Activated T-cell treated with anti-CD3 and anti-CD28 coated beads, Interleukin-2, amount 50 U/mL, for 48 hours (primary cell): Measurements from ENCODE around the gene ATP12A.

Experiments
- DNase-seq, 2 experiments: peaks; one replicate each; pipeline ENCODE4 v3.0.0-alpha.2; 2020

Gene ATP12A

DNA sequence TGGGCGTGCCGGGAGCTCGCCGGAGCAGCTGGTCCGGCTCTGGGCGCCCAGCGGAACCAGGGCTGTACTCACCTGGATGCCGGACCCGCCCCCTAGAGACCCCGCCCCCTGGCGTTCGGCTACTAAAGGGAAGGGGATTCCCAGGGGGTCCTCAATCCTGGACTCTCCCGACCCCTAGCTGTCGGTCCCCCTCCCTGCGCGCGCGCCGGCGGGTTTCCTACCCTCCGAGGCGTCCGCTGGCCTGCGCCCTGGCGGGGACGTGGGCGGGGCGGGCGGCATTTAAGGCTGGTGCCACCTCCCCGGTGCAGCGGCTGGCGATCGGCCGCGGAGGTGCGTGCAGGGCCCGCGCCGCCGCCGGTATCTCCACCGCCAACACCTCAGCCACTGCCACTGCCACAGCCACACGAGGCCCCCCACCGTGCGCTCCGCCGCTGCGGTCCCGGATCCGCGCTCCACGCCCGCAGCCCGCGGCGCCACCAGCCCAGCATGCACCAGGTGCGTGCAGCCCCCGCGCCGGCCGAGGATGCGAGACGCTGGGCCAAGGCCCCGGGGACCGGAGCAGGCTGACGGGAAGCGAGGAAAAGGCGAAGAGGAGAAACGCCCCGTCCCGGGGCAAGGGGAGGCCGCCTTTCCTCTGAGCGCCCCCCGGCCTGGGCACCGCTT lies at the start of gene ATP12A:
Gene ATP12A, plus strand, starts transcription at position 151 of the 663 bp plus-strand sequence. Its CDS starts 336 bp downstream, at position 487.
- peak; percentile 48 to 63 for DNase-seq

DNA sequence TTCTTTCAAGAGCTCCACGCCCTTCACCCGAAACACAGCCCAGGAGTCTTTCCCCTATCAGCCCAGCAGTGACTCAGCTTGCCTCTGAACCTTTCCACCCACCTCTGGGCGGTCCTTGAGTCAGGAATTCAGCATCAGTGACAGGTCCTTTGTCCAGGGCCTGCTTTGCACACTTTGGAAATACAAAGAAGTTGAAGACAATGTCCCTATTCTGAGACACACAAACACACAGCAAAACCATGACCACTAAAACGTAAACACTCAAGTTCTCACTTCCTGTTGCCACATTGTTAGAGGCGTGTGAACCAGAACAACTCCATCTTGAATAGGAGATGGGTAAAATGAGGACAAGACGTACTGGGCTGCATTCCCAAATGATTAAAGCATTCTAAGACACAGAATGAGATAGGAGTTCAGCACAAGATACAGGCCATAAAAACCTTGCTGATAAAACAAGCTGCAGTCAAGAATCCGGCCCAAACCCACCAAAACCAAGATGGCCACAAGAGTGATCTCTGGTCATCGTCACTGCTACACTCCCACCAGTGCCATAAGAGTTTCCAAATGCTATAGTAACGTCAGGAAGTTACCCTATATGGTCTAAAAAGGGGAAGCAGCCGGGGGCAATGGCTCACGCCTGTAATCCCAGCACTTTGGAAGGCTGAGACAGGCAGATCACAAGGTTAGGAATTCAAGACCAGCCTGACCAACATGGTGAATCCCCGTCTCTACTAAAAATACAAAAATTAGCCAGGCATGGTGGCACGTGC lies 49.2 kb upstream of the ATP12A start:
- no peak for DNase-seq

DNA sequence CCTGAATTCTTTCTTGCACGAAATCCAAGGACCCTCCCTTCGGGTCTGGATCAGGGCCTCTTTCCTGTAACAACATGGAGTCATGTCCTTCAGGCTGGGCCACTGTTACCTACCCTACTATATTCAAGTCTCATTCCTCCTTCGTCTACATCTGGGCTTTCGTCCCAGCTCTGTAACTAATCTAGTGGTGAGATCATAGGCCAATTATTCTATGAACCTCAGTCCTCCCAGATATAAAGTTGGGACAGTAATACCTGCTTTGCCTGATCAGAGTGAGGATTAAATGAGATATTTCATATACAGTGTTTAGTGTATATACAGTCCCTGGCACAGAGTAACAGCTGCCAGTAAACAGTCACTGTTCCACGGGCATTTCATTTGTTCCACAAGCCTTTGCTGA lies 48.3 kb upstream of the ATP12A start:
- DNase-seq = no peak

DNA sequence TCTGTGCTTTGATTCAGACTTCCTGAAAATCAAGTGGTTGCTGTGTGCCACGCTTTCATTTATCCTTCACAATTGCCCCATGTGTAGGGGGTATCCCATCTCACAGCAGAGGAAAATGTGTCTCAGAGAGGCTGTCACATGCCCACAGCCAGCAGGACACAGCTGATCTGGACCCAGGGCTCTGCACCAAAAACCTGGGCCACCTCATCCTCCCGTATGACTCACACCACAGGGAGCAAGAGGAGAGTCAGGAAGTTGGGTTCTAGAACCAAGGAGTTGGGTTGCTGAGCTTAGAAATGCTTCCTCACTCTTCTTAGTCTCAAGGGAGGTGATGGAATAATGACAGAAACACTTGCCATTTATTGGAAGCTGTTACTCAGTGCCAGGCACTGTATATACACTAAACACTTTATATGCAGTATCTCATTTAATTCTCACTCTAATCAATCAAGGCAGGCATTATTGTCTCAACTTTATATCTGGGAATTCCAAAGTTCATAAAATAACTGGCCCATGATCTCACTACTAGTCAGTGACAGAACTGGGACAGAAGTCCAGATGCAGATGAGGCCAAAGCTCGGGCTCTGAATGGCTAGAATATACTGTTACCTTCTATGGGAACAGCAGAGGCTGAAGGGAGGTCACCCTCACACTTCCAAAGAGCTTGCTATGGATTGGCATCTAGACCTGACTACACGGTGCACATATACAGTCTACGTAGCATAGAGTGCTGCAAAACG lies 47.7 kb upstream of the ATP12A start:
- no peak for DNase-seq

DNA sequence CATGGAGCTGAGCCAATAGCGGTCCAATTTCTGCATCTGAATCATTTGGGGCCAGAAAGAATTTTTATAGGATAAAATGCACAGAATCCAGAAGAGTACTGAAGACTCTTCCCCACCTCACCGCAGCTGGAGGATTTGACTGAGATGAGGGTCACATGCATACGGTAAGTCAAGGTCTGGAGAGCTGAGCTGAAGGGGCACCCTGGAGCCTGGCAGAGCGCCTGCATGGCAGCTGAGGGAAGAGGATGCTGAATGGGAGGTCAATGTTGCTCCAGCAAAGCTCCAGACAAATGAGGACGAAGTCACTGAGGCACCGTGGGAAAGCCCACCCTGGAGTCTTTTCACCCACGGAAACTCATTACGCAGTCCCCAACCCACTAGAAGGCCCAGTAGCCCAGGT lies 43.4 kb upstream of the ATP12A start:
- no peak for DNase-seq

DNA sequence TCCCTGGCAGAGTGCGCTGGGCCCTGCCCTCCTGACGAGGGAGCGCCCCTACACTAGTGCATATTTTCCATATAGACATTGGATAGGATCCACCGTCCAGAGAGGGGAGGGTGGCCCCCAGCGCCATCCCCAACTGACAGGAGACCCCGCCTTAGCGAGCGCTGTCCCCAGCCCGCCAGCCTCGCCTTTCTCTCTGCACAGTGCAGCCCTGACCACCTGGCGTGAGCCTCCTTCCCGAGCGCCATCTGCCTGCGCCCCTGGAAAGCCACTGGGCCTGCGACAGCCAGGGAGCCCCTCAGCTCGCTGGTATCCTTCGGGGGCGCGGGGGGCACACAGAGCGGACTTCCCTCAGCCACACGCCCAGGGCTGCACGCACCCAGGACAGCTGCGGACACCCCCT lies 42.1 kb upstream of the ATP12A start:
- no peak for DNase-seq

DNA sequence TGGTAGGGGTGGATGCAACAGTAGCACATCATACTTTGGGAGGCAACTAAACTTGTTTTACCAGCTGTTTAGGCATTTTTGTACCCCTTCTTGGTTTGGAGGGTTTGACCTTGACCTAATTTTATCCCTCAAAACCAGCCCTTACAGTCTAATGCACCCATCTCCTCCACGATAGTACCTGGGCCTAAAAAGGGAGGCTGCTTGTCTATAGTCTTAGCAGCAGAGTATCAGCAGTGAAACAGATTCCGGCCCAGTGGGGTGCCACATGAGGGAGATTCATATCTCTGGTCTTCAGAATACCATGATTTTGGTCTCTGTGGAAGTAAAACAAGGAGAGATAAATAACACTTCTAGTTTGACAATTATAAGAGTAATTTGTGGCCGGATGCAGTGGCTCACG lies 39.5 kb upstream of the ATP12A start:
- DNase-seq = no peak

DNA sequence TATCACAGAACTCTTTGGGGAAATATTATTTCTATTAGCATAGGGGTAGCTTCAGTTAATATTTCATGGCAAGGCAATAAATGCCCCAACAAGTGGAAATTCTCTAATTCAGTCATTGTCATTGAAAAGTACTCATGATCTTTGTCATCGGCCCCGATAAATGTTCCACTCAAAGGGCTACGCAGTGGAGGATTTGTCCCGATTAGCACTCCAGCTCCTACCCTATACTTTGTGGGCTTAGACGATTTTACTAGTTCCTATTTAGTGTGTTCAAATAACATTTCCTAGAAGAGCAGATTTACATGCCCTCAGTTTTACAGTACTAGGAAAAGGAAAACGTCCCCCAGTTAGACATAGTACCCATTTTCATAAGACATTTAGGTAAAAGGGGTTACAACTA lies 38.0 kb upstream of the ATP12A start:
- no peak for DNase-seq

DNA sequence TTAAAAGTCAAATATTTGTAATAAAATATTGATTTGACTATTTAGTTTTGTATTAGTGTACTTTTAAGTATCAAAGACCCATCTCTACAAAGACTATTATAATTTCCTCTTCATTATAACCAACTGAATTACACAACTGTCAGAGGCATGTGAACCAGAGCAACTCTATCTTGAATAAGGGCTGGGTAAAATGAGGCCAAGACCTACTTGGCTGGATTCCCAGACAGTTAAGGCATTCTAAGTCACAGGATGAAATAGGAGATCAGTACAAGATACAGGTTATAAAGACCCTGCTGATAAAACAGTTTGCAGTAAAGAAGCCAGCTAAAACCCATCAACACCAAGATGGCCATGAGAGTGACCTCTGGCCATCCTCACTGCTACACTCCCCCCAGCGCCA lies 36.2 kb upstream of the ATP12A start:
- DNase-seq = no peak

DNA sequence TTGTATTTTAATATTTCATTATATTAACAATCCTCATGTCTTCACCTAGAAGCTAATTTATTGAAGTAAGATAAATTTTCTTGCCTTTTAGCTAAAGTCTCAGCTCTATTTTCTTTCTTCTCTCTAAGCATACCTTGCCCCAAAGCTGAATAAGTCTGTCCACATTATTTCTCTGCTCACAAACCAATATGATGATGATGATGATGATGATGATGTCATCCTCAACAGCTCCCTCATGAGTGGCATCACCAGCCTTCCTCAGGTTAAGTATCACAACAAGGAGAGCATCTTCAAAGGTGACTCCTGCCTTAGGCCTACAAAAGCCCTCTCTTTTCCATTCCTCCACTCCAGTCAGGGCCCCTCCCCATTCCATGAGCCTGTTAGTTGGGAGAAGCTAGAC lies 31.9 kb upstream of the ATP12A start:
- DNase-seq = no peak

DNA sequence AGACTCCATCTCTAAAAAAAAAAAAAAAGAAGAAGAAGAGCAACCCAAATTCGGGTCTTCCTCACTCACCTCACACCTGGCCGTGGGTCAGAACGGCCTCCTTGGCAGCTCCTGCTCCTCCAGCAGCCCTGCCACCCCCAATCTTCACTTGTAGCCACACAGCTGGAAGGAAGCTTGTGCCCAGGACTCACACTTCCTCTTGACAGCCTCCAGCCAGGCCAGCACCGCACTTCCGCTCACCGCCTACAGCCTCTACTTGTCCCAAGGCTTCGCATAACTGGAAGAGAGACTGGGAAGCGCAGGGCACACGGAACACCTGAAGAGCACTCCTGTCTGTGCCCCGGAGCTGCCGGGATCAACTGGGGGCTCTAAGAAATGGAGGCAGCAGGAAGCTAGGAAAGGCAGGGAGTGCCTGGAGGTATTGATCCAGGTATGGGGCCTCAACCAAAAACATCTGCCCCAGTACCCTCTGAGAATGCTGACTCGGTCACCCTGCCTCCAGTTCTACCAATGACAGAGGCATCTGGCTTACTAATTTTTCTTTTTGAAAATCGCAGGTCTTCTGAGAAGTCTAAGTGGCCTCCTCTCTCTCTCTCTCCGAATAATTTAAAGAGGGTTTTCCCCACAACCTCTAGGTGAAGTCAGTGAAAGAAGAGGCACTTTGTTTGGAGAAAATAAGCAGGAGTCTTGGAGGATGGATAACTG lies 31.1 kb upstream of the ATP12A start:
- DNase-seq = peak in 1 of 2 experiments; percentile 28

DNA sequence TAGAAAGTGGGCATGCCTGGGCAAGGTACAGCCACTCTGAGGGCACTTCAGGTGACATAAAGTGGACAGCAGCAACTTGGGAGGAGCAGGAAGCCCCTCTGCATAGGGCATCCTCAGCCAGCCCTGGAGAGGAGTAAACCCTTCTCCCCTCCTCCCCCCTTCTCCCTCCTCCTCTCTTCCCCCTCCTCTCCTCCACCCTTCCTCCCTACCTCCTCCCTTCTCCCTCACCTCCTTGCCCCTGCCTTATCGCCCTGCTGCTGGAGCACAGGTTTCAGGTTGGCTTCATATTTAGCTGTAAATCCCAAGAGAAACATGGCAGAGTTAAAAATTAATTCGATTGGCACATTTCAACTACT lies 30.5 kb upstream of the ATP12A start:
- DNase-seq = no peak

DNA sequence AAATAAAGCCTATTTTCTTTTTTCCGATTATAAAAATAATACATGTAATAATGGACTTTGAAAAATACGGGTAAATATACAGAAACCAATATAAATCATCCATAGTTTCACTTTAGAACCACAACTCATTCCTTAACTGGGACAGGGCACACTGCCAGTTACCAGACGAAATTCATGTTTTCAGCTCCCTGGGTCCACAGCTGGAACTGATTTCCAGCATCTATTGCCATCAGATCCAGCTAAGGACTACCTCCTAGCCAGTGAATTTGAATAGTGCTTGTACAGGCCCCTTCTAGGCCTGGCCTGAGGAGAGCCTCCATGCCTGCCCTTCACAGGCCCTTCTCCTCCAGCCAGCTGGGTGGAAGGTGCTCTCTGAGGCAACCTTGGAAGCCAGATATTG lies 30.0 kb upstream of the ATP12A start:
- DNase-seq = no peak

DNA sequence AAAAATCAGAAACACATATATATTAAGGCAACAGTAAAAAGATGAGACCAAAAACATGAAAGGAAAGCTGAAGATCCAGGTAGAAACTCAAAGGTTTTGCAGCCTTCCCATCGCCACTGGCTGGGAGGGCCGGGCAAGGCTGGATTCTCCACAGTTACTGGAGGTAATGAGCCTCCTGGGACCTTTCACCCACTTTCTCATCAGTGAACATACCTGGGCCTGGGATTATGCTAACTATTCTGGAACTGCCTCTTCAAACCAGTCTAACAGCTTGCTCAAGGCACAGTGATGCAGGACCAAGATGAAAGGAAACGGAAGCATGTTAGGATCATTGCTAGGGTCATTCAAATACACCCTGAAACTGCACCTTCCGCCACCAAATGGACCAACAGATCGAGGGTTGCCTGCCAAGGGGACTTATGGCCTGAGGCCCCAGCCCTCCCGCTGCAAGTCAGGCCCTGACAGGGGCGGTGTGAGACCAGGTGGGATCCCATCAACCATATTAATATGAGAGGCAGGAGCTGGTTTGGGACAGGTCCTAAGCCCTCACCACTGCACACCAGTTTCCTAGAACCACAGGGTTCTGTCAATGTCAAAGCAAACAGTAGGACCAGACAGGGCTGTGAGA lies 28.4 kb upstream of the ATP12A start:
- DNase-seq = no peak

DNA sequence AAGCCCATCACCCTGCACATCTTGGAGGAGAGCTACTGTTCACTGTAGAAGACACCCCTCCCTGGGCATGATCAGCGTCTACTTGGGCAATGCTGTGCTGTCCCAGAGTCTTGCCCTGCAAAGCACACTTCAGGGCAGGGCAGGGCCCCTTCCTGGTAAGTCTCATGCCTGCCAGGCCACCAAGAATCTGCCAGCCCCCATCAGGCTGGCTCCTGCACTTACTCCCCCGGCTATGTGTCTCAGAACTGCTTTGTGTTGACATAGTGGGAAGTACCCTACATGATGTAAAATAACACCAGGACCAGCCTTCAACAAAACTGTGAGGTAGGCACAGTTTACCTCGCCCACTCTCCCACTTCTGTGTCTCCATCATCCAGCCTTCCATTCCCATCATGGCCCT lies 27.8 kb upstream of the ATP12A start:
- no peak for DNase-seq

DNA sequence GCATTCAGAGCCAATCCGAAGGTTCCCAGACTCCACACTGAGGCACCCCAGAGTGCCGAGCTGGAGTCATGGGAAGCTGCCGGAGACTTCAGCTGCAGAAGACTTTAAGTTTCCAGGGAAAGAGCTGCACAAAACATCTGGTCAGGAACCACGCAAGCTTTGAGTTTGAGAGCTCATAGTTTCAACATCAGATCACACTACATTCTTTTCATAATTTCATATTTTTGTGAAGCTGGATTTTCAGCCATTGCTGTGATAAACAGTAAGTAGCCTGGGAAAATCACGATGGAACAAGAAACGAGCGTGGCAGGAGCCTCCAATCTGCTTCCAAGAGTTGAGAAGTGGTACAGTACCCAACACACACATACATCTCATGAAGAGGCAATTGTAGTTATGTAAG lies 25.5 kb upstream of the ATP12A start:
- DNase-seq = no peak

DNA sequence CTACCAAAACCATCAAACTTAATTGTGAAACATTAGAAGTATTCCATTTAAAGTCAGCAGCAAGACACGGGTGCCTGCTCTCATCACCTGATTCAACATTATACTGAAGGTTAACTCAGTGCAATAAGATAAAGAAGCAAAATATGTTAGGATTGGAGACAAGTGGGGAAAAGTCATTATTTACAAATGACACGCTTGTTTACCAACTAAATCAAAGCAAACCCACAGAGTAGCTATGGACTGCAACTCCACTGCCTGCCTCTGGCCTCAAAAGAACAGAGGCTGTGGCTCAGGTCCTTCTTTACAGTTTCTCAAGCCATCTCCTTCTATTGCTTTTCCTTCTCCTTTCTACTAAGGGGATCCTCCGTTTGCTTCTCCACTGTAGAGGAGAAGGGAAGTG lies 21.0 kb upstream of the ATP12A start:
- no peak for DNase-seq

DNA sequence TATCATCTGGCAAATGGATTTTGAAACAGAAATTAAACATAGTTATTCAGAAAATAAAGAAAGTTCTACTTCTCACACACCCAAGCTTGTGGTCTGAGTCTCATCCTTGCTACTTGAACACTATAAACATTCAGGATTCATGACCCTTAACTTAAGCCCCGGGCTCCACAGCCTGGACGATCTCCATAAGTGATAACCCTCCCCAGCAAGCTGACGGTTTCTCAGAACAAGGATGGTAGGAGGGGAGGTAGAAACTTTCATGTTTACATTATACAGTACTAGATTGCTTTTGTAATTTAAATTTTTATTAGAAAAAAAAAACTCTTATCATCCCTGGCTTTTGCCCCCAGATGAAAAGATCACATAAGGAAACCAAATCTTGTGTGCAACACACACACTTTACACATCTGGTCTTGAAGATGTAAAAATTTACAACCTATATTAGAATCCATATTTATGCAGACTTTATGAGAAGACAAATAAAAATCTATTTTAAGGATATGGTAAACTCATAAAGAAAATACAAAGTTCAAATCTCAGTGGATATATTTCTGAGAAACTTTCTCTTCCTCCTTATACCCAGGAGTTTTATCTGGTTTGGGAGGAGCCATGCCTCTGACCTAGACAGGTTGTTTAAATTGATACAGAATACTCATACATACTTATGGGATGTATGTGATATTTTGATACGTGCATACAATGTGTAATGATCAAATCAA lies 20.0 kb upstream of the ATP12A start:
- DNase-seq = no peak

DNA sequence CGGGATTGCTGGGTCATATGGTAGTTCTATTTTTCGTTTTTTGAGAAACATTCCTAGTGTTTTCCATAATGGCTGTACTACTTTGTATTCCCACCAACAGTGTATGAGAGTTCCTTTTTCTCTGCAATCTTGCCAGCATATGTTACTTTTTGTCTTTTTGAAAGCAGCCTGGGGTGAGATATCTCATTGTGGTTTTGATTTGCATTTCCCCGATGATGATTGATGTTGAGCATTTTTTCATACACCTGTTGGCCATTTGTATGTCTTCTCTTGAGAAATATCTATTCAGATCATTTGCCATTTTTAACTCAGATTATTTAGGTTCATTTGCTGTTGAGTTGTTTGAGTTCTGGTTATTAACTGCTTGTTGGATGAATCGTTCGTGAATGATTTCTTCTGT lies 18.5 kb upstream of the ATP12A start:
- DNase-seq = no peak

DNA sequence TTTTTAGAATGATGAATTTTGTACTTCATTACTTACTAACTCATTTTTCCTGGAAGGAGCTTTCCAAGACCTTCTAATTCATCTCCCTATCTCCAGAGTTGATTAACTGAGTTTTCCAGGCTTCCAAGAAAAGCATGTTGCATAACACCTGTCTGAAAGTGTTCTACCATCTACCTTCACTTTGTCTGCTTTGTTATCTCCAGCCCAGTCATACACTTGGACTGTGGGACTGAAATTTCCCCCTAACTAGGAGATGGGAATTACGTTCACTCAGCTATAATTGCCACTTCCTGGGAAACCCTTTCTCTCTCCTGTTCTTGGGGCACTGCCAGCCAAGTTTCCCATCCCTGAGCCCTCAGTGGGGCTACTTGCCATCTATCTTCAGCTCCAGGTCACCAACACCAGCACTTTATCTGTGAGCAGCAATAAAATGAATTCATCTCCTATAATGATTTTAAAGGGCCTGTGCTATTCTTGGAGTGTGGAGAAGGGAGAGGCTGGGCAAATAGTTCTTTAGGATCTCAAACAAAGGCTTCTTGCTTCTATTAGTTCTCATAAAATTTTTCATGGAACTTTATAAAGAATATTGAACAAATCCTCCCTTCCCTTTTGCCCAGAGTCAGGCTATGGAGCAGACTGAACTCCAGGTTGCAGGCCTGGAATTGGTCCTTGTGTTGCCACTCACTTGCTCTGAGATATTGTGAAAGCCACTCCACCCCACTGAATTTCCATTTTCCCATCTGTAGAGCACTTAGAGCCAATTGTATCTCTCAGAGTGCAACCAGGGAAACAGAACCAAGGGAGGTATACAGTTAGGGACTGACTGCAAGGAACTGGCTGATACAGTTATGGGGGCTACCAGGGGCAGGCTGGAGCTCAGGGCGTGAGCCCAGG lies 17.8 kb upstream of the ATP12A start:
- DNase-seq = no peak

DNA sequence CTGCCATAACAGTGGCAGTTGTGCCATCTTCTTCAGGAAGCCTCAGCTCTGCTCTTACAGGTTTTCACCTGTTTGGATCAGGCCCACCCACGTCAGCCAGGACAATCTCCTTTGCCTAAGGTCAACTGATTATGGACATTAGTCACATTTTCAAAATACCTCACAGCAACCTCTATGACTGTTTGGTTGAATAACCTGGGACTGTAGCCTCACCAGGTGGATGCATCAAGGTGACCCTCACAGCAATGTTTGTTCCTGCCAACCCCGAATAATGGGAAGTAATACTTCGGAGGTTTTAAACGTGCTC lies 17.2 kb upstream of the ATP12A start:
- no peak for DNase-seq
